GM18858 (cell line): ENCODE data around the gene SH3BP4.
"Not testable (repeated sequence)": the region's sequence is repeated elsewhere in the genome, so short reads cannot be mapped to it uniquely, and the experiment has no call there.

ENCODE experiments used
- ATAC-seq: cut with Tn5 transposase; IDR thresholded peaks from one replicate; pipeline ENCODE4 v1.9.1; 2021; ENCODE audit not compliant: unreplicated experiment

SH3BP4 gene

DNA sequence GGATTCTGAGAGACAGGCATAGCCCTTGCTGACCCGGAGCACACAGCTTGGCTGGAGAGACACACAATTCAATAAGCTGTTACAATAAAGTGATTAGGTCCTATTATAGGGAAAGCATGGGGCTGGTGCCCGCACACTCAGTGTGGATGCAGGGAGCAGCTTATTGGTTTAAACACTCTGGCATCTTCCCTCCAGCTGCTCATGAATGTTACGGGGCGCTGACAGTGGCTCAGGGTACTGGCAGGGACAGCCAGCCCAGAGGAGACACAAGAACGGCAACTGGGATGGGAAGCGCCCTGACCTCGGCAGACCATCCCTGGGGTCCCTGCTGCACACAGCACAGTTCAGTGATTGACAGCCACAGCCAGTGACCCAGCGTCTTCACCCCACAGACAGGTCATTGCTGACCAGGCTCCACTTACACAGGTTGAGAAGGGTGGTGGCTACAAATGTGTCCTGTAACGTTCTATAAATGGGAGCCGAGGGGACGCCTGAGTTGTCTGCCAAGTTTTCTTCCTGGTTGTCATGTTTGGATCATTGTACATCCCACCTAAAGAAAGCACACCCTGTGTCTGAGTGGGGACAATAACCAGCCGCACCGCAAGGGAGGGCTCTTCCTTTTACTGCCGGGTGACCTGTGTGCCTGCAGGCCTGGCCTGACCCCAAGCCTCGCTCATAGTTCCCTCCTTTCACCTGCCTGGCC, 60.3 kb downstream of the SH3BP4 start:
- ATAC-seq: no peak

DNA sequence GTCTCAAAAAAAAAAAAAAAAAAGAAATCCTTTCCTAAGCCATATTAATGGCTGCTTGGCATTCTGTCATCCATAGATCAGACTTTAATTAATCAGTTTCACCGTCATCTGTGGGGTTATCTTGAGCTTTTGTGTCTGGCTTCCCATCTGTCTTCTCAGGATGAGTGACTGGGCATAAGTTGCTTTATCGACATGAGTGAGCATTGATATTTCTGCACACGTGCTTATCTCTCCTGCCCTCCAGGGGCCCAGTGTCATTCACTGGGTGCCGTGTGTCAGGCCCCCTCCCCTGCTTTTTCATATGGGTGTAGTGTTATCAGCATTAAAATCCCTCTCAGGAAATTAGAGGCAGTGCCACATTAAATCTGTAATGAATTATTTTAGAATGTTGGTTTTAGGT, 65.6 kb downstream of the SH3BP4 start:
- ATAC-seq: no peak

GRCh38 chr2:235018838-235019237, 67.0 kb downstream of the SH3BP4 start:
- ATAC-seq: no peak

DNA sequence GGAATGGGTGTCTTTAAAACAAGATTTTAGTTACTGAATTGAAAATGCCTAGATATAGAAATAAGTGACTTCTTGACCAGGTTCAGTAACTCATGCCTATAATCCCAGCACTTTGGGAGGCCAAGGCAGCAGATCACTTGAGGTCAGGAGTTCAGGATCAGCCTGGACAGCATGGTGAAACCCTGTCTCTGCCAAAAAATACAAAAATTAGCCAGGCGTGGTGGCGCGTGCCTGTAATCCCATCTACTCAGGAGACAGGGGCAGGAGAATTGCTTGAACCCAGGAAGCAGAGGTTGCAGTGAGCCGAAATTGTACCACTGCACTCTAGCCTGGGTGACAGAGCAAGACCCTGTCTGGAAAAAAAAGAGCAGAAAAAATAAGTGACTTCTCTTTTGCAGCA, 68.3 kb downstream of the SH3BP4 start:
- ATAC-seq: not testable (repeated sequence)

DNA sequence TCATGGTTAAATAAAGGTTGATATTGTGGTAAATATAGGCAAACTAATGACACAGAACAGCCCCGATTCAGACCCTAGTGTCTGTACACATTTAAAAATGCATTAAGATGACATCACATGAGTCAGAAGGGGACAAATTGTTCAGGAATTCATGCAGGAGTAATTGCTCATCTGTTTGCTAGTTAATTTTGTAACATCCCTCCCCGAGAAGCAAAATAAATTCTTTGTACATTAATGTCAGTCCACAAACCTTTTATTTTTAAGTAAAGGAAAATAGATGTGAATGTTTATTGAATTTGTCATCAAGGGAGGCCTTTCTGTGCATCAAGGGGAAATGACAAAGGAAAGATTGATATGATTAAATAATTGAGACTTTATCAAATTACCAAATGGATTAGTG, 69.9 kb downstream of the SH3BP4 start:
- ATAC-seq: no peak

GRCh38 chr2:235024191-235024860, 72.5 kb downstream of the SH3BP4 start:
- ATAC-seq: no peak

DNA sequence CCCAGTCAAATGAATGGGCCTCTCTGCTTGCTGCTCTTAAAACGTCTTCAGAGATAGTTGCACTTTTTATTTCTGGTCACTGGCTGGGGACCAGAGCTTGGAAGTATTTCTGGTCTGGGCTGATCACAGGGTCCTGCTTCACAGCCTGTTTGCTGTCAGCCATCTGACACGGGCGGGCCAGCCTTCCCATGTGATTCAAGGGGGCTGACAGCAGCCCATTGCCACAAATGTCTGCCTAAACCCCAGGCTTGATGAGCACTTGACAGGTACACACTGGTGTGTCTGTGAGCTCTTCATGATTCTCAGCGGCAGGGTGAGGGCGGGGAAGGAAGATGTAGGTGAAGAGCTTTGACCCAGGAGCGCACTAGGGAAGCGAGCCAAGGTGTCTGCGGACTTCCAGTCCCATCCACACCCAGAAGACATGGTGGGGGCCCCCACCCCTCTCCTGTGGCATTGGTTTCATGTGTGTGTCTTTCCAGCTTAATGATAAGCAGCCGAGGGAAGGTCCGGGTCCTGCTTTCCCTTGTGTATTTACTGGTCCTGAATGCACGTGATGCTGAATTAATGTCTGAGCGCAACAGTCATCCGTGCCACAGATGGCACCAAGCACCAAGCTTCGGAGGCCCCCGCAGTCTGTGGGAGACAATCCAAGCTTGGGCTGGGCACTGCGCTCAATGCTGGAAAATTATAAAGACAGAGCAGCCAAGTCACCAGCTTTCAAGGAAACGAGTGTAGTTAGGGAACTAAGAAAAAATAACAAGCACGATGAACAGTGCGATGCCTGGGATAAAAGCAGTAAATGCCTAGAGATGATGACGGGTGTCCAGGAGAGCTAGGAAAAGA, 73.3 kb downstream of the SH3BP4 start:
- ATAC-seq: no peak

DNA sequence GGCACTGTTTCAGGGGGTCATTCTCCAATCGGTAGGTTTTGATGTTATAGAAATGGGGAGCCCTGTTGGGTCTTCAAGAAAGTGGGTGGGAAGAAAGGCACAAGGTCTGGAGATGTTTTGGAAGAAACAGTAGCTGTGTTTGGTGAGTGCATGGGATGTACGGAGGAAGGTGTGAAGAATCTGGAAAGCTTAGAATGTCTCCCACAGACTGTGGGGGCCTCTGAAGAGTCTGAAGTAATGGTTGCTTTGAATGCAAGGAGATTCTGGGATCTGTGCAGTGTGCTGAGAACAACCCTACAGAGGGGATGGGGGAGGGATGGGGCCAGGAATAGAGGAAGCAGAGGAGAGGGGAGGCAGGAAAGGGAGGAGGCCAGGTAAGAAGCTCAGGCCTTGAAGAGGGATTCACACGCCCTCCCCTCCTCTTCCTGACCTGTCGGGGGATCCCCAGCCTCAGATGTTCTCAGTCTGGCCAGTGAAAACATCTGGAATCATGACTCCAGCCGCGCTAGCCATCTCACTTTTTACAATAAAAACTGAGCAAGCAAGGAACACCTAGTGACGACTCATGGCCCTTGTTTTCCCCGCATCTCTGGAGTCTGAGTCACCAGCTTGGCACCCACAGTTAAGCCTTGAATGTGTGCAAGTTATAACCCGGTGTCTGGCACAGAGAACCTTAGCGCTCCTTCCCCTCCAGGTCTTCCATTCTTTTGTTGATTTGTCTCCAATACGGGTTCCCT, 74.2 kb downstream of the SH3BP4 start:
- ATAC-seq: no peak

DNA sequence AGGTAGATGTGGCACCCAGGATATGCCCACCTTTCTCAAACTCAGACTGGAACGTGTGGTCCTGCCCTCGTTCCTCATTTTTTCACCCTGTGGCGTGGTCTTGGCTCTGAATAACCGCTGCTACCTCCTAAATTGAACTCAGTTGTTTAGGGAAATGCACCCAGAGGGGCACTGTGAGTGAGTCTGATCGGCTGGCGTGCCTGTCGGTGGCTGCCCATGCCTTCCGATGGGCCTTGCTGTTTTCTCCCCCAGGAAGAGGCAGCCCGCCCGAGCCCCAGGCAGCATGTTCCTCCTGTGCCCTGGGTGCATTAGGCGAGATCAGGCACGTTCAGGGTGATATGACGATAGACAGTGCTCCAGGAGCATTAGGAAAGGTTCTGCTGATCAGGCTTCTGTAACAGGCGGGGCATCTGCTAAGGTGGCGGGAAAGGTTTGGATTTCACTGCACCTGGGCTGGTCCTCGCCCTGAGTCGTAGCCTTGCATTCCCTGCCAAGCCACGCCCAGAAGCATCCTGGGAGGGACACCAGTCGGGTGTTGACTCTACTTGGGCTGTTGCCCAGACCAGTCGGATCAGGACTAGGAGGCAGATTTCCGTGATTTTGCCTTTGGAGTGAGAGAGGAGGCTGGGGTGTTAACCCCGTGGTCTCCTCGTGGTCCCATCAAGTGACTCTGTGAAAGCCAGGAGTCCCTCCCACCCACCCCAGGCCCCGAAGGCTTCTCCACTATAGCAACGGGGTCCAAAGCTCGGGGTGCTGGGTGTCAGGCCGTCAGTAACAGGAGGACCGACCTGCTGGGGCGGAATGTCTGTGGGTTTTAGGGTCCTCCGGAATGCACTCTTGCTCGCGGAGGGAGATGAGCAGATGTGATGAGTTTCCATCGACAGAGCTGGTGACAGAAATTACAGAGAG, 75.1 kb downstream of the SH3BP4 start:
- ATAC-seq: no peak

- ATAC-seq: no peak
Observed at GRCh38 chr2:235027558-235028214, 75.9 kb downstream of the SH3BP4 start.

- ATAC-seq: no peak
Observed at GRCh38 chr2:235028646-235029045, 76.8 kb downstream of the SH3BP4 start.

DNA sequence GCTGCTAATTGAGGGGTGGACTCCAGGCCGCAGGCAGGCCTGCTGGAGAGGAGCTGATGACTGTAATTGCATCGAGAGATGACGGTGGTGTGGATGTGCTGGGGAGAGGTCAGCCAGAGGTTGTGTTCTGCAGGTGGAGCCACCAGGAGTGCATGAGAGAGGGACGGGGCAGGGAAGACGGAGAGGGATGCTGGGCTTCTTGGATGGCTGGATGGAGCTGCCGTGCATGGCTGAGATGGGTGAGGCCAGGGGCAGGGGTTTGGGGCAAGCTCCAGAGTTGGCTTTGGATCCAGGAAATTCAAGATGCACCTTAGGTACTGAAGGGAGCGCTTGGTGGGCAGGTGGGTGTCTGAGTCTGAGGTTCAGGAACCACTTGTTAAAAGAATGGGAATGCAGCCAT, 77.2 kb downstream of the SH3BP4 start:
- ATAC-seq: no peak

- ATAC-seq: no peak
Observed at GRCh38 chr2:235030126-235030525, 78.3 kb downstream of the SH3BP4 start.

DNA sequence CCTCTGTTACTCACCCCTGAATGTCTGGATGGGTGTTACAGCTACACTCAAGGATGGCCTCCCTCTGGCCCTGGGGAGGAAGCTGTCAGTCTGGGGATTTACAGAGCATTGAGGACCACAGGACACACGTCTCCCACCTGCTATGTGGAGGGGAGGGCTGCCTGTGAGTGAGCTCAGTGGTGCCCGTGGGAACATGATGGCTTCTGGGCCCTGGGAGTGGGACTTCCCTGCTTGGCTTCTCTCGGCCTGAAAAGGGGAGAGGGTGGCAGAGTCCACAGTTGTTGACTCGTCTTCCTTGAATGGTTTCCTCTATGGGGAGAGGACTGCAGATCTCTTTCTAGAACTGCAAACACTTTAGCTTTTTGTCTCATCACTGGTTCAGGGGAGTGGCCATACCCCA, 79.1 kb downstream of the SH3BP4 start:
- no peak for ATAC-seq

- ATAC-seq: no peak
Observed at GRCh38 chr2:235031686-235032373, 80.0 kb downstream of the SH3BP4 start.

- no peak for ATAC-seq
Observed at GRCh38 chr2:235032466-235032865, 80.6 kb downstream of the SH3BP4 start.

GRCh38 chr2:235032949-235033348, 81.1 kb downstream of the SH3BP4 start:
- no peak for ATAC-seq

DNA sequence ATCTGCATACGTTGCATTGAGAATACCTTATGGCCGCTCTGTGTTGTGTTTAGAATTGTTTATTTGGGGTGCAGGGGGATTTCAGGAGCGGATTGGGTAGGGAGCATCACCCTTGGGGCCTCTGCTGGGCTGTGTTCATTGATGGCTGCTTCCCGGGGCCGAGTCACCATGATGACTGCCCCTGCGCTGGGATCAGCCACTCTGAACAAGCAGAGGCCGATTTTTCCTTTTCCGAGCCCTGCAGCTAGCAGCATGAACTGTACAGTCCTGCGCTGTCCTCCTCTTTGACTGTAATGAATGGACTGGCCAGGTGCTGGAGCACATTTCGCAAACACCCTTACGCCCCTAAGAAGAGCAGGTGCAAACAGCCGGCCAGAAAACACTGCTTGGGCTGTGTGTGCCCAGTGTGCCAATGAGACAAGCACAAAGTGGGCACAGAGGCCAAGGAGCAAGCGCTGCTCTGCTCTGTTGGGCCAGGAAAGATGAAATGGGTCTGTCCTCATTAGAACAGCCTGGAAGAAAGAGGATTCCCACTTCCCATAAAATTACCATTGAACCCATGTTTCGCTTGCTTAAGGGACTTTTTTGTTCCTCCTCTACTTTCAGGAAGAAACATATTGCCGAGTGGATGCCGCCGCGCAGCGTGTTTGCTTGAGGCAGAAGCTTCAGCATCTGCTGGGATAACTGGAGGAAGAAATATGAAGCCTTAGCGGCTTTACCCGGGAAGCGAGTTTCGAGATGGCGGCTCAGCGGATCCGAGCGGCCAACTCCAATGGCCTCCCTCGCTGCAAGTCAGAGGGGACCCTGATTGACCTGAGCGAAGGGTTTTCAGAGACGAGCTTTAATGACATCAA, 82.7 kb downstream of the SH3BP4 start:
- ATAC-seq: no peak
